K562 (cell line): ENCODE measurements around the gene NUP188. TPM values are rescaled to one million over a fixed set of nuclear protein-coding genes. Genes with fewer than 3 reads are reported as not detected.

ENCODE experiments used
- EHMT2 ChIP-seq: fragments of 450-650 bp; IDR thresholded peaks from 2 replicates; pipeline ENCODE4 v1.6.1; 2018; ENCODE audit warnings: antibody characterized with exemption
- EZH2 ChIP-seq: IDR thresholded peaks from 2 replicates; pipeline ENCODE4 v1.6.1; 2012; ENCODE audit warnings: low read depth, mild to moderate bottlenecking, inconsistent platforms, low read length, borderline replicate concordance
- GABPA ChIP-seq: fragments of 200-800 bp; sonication (Bioruptor generic); conservative IDR thresholded peaks from 2 replicates; pipeline ENCODE4 v1.6.1; 2016; ENCODE audit warnings: low read depth, missing genetic modification characterization, missing compliant biosample characterization
- MECOM ChIP-seq: fragments of 250-450 bp; sonication (Bioruptor Pico); IDR thresholded peaks from 2 replicates; pipeline ENCODE4 v1.8.0; 2022; ENCODE audit warnings: inconsistent platforms
- MED1 ChIP-seq: sonication (generic); formaldehyde crosslinking; IDR thresholded peaks from 2 replicates; pipeline ENCODE4 v1.8.1; 2023; ENCODE audit warnings: missing genetic modification reagents, borderline replicate concordance
- NRF1 ChIP-seq, 2 experiments: fragments of 450-650 bp; IDR thresholded peaks in 1 of 2; conservative IDR thresholded peaks in 1 of 2; 2 replicates each; pipeline ENCODE4 v1.6.1; 2014; ENCODE audit warnings: mild to moderate bottlenecking in 2 of 2
- RBM14 ChIP-seq: fragments of 200-400 bp; formaldehyde crosslinking; IDR thresholded peaks from 2 replicates; pipeline ENCODE4 v1.6.1; 2018; ENCODE audit warnings: low read depth, mild to moderate bottlenecking, low read length, moderate library complexity, borderline replicate concordance; ENCODE audit not compliant: insufficient read depth
- STAG1 ChIP-seq: sonication (generic); formaldehyde crosslinking; IDR thresholded peaks from 2 replicates; pipeline ENCODE4 v1.5.0; 2020; ENCODE audit warnings: missing genetic modification reagents, borderline replicate concordance
- ZNF140 ChIP-seq: fragments of 250-450 bp; sonication (Bioruptor Pico); IDR thresholded peaks from 2 replicates; pipeline ENCODE4 v1.8.0; 2021; ENCODE audit warnings: moderate library complexity, mild to moderate bottlenecking, inconsistent platforms
- ZNF224 ChIP-seq: sonication (generic); formaldehyde crosslinking; IDR thresholded peaks from 2 replicates; pipeline ENCODE4 v1.8.0; 2022; ENCODE audit warnings: mild to moderate bottlenecking, missing genetic modification reagents
- ZNF551 ChIP-seq: fragments of 250-450 bp; sonication (Bioruptor Pico); IDR thresholded peaks from 2 replicates; pipeline ENCODE4 v1.5.0; 2021; ENCODE audit warnings: mild to moderate bottlenecking, moderate library complexity
- ZNF668 ChIP-seq: fragments of 250-450 bp; sonication (Bioruptor Pico); IDR thresholded peaks from 2 replicates; pipeline ENCODE4 v1.8.0; 2022; ENCODE audit warnings: mild to moderate bottlenecking, inconsistent platforms
- polyA plus RNA-seq, 8 experiments: library from polyadenylated mRNA; depleted of rRNA in 4 of 8; stranded (reverse) in 5 of 8; unstranded in 3 of 8; fragments of >200 nt; fragmentation: Nextera tagmentation in 2 of 8; fragmentation: Illumina TruSeq in 1 of 8; extraction: Ambion mirVana in 2 of 8; extraction: Trizol in 1 of 8; gene quantifications; 2 replicates each; pipeline versions ENCODE4 v1.2.1 to v1.2.3, GENCODE V29; 2011 to 2014; ENCODE audit warnings: inconsistent platforms in 1 of 8, missing spikeins in 1 of 8
- total RNA-seq, 7 experiments: library from RNA; depleted of rRNA in 6 of 7; stranded (reverse); fragments of >200 nt in 6 of 7; fragmentation: Illumina TruSeq in 2 of 7; extraction: Trizol in 2 of 7; gene quantifications; 2 replicates each; pipeline versions ENCODE4 v1.2.1 to v1.2.3, GENCODE V29; 2011 to 2021; ENCODE audit warnings: low replicate concordance in 1 of 7
- TF ChIP-seq, protein P1 (sequence below): fragments of 450-650 bp; IDR thresholded peaks from 2 replicates; pipeline ENCODE4 v1.6.1; 2016; ENCODE audit warnings: low read depth
- TF ChIP-seq, protein P2 (sequence below), 2 experiments: IDR thresholded peaks; 2 replicates each; pipeline ENCODE4 v1.6.1; 2012; ENCODE audit warnings: improper control_type of control experiment in 2 of 2, low read depth in 2 of 2, low read length in 2 of 2, borderline replicate concordance in 1 of 2
- TF ChIP-seq, protein P3 (sequence below): fragments of 450-650 bp; IDR thresholded peaks from 2 replicates; pipeline ENCODE4 v1.7.0; 2016; ENCODE audit warnings: borderline replicate concordance

Gene NUP188
- total and polyA plus RNA-seq, 9 of the 15 experiments (the other 6 are each of a cell fraction or from before 2014, with no cell fraction given) = 11.7 to 135 (median 70.6) TPM

DNA sequence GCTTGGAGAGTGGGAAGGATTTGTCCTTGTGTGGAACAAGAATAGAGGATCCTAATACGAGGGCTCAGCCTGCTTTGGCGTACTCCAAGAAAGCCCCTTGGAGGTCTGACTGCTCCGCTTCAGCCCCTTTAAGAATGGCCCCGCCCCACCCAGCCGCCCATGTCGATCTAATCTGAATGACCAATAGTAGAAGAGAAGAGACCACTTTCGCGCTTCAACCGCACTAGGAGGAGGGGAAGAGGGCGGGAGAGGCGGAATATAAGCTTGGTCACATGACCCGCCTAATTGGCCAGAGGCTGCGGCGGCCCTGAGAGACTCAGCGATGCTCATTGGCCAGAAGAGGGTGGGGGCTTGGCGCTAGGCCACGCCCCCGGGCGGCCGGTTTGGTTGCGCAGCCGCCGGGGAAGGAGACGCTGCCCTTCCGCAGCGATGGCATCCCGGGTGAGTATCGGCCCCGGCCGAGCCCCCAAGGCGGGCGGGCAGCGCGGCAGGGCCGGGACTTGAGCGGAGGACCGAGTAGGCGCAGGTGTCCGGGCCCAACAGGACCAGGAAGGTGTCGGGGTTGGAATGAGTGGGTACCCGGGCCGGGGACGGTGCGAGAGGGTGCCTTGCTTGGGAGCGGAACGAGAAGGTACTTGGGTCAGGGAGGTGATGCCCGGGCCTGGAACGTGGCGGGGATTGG lies 88.9 kb downstream of the NUP188 start, which contains the start of gene MIGA2 (continued):
- TF ChIP-seq, protein P1, sequence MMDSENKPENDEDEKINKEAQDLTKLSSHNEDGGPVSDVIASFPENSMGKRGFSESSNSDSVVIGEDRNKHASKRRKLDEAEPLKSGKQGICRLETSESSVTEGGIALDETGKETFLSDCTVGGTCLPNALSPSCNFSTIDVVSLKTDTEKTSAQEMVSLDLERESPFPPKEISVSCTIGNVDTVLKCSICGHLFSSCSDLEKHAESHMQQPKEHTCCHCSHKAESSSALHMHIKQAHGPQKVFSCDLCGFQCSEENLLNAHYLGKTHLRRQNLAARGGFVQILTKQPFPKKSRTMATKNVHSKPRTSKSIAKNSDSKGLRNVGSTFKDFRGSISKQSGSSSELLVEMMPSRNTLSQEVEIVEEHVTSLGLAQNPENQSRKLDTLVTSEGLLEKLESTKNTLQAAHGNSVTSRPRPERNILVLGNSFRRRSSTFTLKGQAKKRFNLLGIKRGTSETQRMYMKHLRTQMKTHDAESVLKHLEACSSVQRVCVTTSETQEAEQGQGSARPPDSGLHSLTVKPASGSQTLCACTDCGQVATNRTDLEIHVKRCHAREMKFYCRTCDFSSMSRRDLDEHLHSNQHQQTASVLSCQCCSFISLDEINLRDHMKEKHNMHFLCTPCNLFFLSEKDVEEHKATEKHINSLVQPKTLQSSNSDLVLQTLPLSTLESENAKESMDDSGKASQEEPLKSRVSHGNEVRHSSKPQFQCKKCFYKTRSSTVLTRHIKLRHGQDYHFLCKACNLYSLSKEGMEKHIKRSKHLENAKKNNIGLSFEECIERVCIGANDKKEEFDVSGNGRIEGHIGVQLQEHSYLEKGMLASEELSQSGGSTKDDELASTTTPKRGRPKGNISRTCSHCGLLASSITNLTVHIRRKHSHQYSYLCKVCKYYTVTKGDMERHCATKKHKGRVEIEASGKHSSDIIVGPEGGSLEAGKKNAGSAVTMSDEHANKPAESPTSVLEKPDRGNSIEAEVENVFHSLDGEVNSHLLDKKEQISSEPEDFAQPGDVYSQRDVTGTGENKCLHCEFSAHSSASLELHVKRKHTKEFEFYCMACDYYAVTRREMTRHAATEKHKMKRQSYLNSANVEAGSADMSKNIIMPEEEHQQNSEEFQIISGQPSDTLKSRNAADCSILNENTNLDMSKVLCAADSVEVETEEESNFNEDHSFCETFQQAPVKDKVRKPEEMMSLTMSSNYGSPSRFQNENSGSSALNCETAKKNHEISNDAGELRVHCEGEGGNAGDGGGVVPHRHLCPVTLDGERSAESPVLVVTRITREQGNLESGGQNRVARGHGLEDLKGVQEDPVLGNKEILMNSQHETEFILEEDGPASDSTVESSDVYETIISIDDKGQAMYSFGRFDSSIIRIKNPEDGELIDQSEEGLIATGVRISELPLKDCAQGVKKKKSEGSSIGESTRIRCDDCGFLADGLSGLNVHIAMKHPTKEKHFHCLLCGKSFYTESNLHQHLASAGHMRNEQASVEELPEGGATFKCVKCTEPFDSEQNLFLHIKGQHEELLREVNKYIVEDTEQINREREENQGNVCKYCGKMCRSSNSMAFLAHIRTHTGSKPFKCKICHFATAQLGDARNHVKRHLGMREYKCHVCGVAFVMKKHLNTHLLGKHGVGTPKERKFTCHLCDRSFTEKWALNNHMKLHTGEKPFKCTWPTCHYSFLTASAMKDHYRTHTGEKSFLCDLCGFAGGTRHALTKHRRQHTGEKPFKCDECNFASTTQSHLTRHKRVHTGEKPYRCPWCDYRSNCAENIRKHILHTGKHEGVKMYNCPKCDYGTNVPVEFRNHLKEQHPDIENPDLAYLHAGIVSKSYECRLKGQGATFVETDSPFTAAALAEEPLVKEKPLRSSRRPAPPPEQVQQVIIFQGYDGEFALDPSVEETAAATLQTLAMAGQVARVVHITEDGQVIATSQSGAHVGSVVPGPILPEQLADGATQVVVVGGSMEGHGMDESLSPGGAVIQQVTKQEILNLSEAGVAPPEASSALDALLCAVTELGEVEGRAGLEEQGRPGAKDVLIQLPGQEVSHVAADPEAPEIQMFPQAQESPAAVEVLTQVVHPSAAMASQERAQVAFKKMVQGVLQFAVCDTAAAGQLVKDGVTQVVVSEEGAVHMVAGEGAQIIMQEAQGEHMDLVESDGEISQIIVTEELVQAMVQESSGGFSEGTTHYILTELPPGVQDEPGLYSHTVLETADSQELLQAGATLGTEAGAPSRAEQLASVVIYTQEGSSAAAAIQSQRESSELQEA = no peak
- TF ChIP-seq EZH2 = no peak
- no peak for TF ChIP-seq ZNF140
- TF ChIP-seq ZNF551 (CRISPR knock-in tag) = no peak
- TF ChIP-seq, protein P2, sequence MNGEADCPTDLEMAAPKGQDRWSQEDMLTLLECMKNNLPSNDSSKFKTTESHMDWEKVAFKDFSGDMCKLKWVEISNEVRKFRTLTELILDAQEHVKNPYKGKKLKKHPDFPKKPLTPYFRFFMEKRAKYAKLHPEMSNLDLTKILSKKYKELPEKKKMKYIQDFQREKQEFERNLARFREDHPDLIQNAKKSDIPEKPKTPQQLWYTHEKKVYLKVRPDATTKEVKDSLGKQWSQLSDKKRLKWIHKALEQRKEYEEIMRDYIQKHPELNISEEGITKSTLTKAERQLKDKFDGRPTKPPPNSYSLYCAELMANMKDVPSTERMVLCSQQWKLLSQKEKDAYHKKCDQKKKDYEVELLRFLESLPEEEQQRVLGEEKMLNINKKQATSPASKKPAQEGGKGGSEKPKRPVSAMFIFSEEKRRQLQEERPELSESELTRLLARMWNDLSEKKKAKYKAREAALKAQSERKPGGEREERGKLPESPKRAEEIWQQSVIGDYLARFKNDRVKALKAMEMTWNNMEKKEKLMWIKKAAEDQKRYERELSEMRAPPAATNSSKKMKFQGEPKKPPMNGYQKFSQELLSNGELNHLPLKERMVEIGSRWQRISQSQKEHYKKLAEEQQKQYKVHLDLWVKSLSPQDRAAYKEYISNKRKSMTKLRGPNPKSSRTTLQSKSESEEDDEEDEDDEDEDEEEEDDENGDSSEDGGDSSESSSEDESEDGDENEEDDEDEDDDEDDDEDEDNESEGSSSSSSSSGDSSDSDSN (IDR thresholded peaks at IDR 0.05; ENCODE audit: borderline replicate concordance in 1 of 2, low read depth in 2 of 2, low read length in 2 of 2) = no peak
- TF ChIP-seq STAG1 (CRISPR knock-in tag) = no peak
- TF ChIP-seq, protein P3, sequence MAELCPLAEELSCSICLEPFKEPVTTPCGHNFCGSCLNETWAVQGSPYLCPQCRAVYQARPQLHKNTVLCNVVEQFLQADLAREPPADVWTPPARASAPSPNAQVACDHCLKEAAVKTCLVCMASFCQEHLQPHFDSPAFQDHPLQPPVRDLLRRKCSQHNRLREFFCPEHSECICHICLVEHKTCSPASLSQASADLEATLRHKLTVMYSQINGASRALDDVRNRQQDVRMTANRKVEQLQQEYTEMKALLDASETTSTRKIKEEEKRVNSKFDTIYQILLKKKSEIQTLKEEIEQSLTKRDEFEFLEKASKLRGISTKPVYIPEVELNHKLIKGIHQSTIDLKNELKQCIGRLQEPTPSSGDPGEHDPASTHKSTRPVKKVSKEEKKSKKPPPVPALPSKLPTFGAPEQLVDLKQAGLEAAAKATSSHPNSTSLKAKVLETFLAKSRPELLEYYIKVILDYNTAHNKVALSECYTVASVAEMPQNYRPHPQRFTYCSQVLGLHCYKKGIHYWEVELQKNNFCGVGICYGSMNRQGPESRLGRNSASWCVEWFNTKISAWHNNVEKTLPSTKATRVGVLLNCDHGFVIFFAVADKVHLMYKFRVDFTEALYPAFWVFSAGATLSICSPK = no peak
- TF ChIP-seq RBM14 = no peak
- no peak for TF ChIP-seq ZNF224 (CRISPR knock-in tag)
- no peak for TF ChIP-seq EHMT2
- peak; percentile 96 to 97 for TF ChIP-seq NRF1 (conservative IDR thresholded peaks at IDR 0.05 in 1 of 2, IDR thresholded peaks at IDR 0.05 in 1 of 2)
- peak; percentile 6; the same call in 1 of the 2 replicates for TF ChIP-seq GABPA
- no peak for TF ChIP-seq MECOM
- TF ChIP-seq MED1 (CRISPR knock-in tag) = no peak
- no peak for TF ChIP-seq ZNF668
